Esophagus squamous epithelium (tissue), 5 donors: Measurements from ENCODE around the gene MICAL3. TPM values are rescaled to one million over a fixed set of nuclear protein-coding genes. Genes with fewer than 3 reads are reported as not detected.

Experiments
- DNase-seq: peaks from one replicate; lab custom pipeline; 2025; lab: John Stamatoyannopoulos, UW
- H3K27ac ChIP-seq, 4 donors: fragments of 200-600 bp; sonication (generic); one replicate each; pipeline ENCODE4 v1.5.1; 2016 to 2019; ENCODE audit warnings: mild to moderate bottlenecking in 1 of 4
- H3K27me3 ChIP-seq, 4 donors: fragments of 200-600 bp; sonication (generic); 1 replicate in 3 of 4; 2 replicates in 1 of 4; pipeline versions ENCODE4 v1.5.1 to v1.6.0; 2017 to 2021; ENCODE audit warnings: antibody characterized with exemption in 1 of 4
- H3K36me3 ChIP-seq, 3 donors: fragments of 200-600 bp; sonication (generic); one replicate each; pipeline ENCODE4 v1.5.1; 2016 to 2019
- H3K4me1 ChIP-seq, 3 donors: fragments of 200-600 bp; sonication (generic); one replicate each; pipeline ENCODE4 v1.5.1; 2017 to 2019
- H3K4me3 ChIP-seq, 4 donors: fragments of 200-600 bp; sonication (generic); 1 replicate in 3 of 4; 2 replicates in 1 of 4; pipeline ENCODE4 v1.5.1; 2016 to 2019; ENCODE audit warnings: mild to moderate bottlenecking in 2 of 4, moderate library complexity in 1 of 4
- H3K9me3 ChIP-seq, 3 donors: fragments of 200-600 bp; sonication (generic); one replicate each; pipeline ENCODE4 v1.5.1; 2016 to 2019
- CTCF ChIP-seq, 6 experiments: fragments of 450-650 bp in 4 of 6; fragments of 200-600 bp in 2 of 6; sonication (generic) in 2 of 6; IDR thresholded peaks; one replicate each; pipeline ENCODE4 v1.5.1; 2016 to 2019; ENCODE audit warnings: antibody characterized with exemption in 6 of 6, mild to moderate bottlenecking in 4 of 6, moderate library complexity in 4 of 6
- POLR2A ChIP-seq, 4 donors: fragments of 450-650 bp; IDR thresholded peaks; one replicate each; pipeline ENCODE4 v1.6.1; 2017; ENCODE audit warnings: antibody characterized with exemption in 4 of 4, mild to moderate bottlenecking in 4 of 4, moderate library complexity in 3 of 4
- WGBS, 2 donors: methylation state at CpG; one replicate each; pipeline ENCODE4 v1.1.5; 2018; 5-methylcytosine and 5-hydroxymethylcytosine counted together
- intact Hi-C: fragments of 100-400 bp; cut with DNase I; formaldehyde crosslinking; loops from one replicate; pipeline ENCODE4 v1.15.0; 2022
- total RNA-seq, 4 donors: library from RNA; depleted of rRNA; stranded (reverse); fragments of >200 nt; gene quantifications; one replicate each; pipeline ENCODE4 v1.1.0, GENCODE V29; 2016
- donor health status: DM: yes; HTN: yes; CAD: no.

Gene MICAL3
- total RNA-seq, 4 donors from 2014 or later, result 11.2 to 30.9 (median 15.9) TPM

DNA sequence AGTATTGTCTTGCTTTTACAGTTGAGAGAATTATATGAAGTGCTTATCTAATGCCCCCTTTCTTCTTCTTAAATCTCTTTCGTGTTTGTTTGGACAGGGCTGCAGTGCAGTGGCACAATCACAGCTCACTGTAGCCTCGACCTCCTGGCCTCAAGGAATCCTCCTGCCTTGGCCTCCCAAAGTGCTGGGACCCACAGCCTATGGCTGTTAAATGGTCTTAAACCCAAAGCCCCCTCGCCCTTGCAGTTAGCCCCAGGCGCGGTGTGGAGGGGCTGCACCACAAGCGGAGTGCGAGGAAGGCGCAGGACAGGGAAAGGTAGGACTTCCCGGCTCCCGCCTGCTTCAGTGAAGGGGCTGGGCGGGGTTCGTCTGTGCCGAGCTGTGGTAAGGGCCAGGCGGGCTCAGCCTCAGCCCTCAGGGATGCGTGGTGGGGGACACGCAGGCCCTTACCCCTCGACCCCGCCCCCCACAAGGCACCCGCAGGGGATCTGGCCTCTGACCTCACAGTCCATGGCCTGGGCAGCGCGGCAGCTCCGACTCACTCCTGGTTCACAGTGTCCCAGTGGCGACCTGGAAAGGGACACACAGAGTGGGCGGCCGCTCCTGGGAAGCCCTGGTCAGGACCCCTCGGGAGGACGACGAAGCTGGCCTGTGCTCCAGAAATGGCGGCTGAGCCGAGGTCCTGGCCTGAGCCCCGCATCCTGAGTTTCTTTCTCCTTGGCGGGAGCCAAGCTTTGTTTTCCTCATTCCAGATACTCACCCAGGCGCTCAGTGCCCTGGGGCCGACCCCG, 274.6 kb downstream of the MICAL3 start:
- intact Hi-C loops, result no loop called here

GRCh38 chr22:17748555-17749353, 275.6 kb downstream of the MICAL3 start:
- Histone ChIP-seq H3K27me3 (no peaks in the 10 kb centered on the region), H3K4me3 (no peak overlapping the region), H3K36me3 (peaks cover 0 to 4% (median 0%) of the 10 kb centered on the region in 3 donors), H3K4me1 (peaks cover 0 to 10% (median 0%) of the 10 kb centered on the region in 3 donors), H3K9me3 (no peaks in the 10 kb centered on the region), H3K27ac (no peak overlapping the region)
- WGBS, 2 donors, result 81 to 88% methylated on average over 25 to 29 of the region's 40 CpGs
- TF ChIP-seq CTCF (IDR thresholded peaks at IDR 0.05) (no peak), POLR2A (IDR thresholded peaks at IDR 0.05) (no peak)
- DNase-seq, result no peak
- intact Hi-C loops, result no loop called here

More for the DNA sequence above, 274.6 kb downstream of the MICAL3 start:
- Histone ChIP-seq H3K27ac (no peak overlapping the region), H3K4me1 (no peaks in the 10 kb centered on the region), H3K4me3 (no peak overlapping the region), H3K36me3 (peaks cover 0 to 4% (median 0%) of the 10 kb centered on the region in 3 donors), H3K9me3 (no peaks in the 10 kb centered on the region), H3K27me3 (no peaks in the 10 kb centered on the region)
- TF ChIP-seq POLR2A (IDR thresholded peaks at IDR 0.05), result no peak
- TF ChIP-seq CTCF (IDR thresholded peaks at IDR 0.05), result no peak
- no peak for DNase-seq
- 81 to 95% methylated on average over 9 to 16 of the region's 35 CpGs for WGBS, 2 donors

DNA sequence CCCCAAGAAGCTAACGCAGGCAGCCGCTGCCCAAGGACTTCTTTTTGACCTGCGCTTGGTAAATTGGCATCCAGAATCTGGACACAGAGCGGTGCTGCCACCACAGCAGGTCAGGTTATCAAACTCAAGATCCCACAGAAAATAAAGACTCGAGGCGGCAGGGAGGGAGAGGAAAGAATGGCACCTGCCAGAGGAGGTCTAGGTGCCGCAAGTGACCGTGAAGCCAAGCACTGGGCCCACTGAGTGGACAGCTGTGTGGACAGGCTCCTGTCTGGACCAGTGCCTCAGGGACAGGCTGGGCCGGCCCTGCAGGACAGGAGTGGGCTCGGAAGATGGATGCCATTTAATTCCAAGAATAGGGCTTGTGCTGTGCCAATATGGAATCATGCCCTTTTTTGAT, 277.4 kb downstream of the MICAL3 start:
- TF ChIP-seq CTCF (IDR thresholded peaks at IDR 0.05) (no peak), POLR2A (IDR thresholded peaks at IDR 0.05) (no peak)
- Histone ChIP-seq H3K36me3 (peaks cover 0 to 4% (median 0%) of the 10 kb centered on the region in 3 donors), H3K9me3 (no peaks in the 10 kb centered on the region), H3K27me3 (no peaks in the 10 kb centered on the region), H3K4me3 (no peak overlapping the region), H3K4me1 (peaks cover 0 to 22% (median 0%) of the 10 kb centered on the region in 3 donors), H3K27ac (no peak overlapping the region)
- intact Hi-C loops, result no loop called here
- WGBS, 2 donors, result 88 to 95% methylated on average over 7 to 10 of the region's 10 CpGs
- no peak for DNase-seq

DNA sequence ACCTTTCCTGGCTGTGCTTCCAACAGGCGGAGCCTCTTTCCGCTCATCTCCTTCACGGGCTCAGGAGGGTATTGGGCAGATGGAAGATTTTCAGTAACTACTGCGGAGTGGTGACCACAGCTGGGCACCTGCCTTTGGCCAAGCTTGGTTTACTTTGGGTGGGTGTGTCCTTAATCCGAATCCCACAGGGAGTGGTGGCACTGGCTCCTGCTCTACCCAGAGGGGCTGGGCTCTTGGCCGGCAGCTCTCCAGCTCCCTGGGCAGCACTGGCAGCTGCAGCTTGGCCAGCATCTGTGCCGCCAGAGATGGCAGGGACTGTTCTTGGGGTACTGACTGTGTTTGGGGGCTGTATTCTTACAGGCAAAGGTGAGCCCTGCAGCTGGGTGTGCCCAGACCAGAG, 279.9 kb downstream of the MICAL3 start:
- intact Hi-C loops, result no loop called here
- Histone ChIP-seq H3K27ac (no peak overlapping the region), H3K27me3 (no peaks in the 10 kb centered on the region), H3K9me3 (no peaks in the 10 kb centered on the region), H3K4me1 (peaks cover 0 to 22% (median 0%) of the 10 kb centered on the region in 3 donors), H3K36me3 (peaks cover 0 to 6% (median 0%) of the 10 kb centered on the region in 3 donors), H3K4me3 (no peak overlapping the region)
- WGBS, 2 donors, result 60% methylated on average over 4 of the region's 7 CpGs; no CpG with 5 or more reads in 1 of the 2 donors
- no peak for DNase-seq
- TF ChIP-seq POLR2A (IDR thresholded peaks at IDR 0.05) (no peak), CTCF (IDR thresholded peaks at IDR 0.05) (no peak)
